ENCODE results near the gene STK32C.

The STK32C gene

GRCh38 chr10:132307823-132308586 is at the start of gene STK32C:
Gene STK32C, minus strand, starts transcription at chr10:132307950. Its CDS starts 117 bp downstream, at chr10:132307833.
- DNase-seq (ENCODE audit: low read depth in 2 of 2) = peak; percentile 66 to 67

- no peak for DNase-seq (ENCODE audit: low read depth in 2 of 2)
These were observed 49.0 kb upstream of the STK32C start for GRCh38 chr10:132356621-132357195.

- no peak for DNase-seq (ENCODE audit: low read depth in 2 of 2)
These were observed 48.0 kb upstream of the STK32C start for GRCh38 chr10:132355754-132356153.

GRCh38 chr10:132355297-132355696 is 47.5 kb upstream of the STK32C start:
- no peak for DNase-seq (ENCODE audit: low read depth in 2 of 2)

- no peak for DNase-seq (ENCODE audit: low read depth in 2 of 2)
These were observed 46.8 kb upstream of the STK32C start for GRCh38 chr10:132354356-132355094.

- DNase-seq (ENCODE audit: low read depth in 2 of 2) = no peak
These were observed 46.0 kb upstream of the STK32C start for GRCh38 chr10:132353456-132354355.

- peak in 1 of 2 experiments; percentile 5 for DNase-seq (ENCODE audit: low read depth in 2 of 2)
These were observed 44.9 kb upstream of the STK32C start for GRCh38 chr10:132352462-132353308.

GRCh38 chr10:132351611-132352010 is 43.9 kb upstream of the STK32C start:
- DNase-seq (ENCODE audit: low read depth in 2 of 2) = no peak

GRCh38 chr10:132350946-132351345 is 43.2 kb upstream of the STK32C start:
- no peak for DNase-seq (ENCODE audit: low read depth in 2 of 2)

GRCh38 chr10:132350391-132350790 is 42.6 kb upstream of the STK32C start:
- DNase-seq (ENCODE audit: low read depth in 2 of 2) = no peak

GRCh38 chr10:132349766-132350165 is 42.0 kb upstream of the STK32C start:
- no peak for DNase-seq (ENCODE audit: low read depth in 2 of 2)

- no peak for DNase-seq (ENCODE audit: low read depth in 2 of 2)
These were observed 40.1 kb upstream of the STK32C start for GRCh38 chr10:132347931-132348267.

- no peak for DNase-seq (ENCODE audit: low read depth in 2 of 2)
These were observed 39.6 kb upstream of the STK32C start for GRCh38 chr10:132347211-132347930.

- no peak for DNase-seq (ENCODE audit: low read depth in 2 of 2)
These were observed 39.1 kb upstream of the STK32C start for GRCh38 chr10:132346806-132347205.

GRCh38 chr10:132345345-132345744 is 37.6 kb upstream of the STK32C start:
- no peak for DNase-seq (ENCODE audit: low read depth in 2 of 2)

GRCh38 chr10:132344386-132344785 is 36.6 kb upstream of the STK32C start:
- DNase-seq (ENCODE audit: low read depth in 2 of 2) = no peak

- no peak for DNase-seq (ENCODE audit: low read depth in 2 of 2)
These were observed 34.8 kb upstream of the STK32C start for GRCh38 chr10:132342553-132342952.

- DNase-seq (ENCODE audit: low read depth in 2 of 2) = no peak
These were observed 34.0 kb upstream of the STK32C start for GRCh38 chr10:132341781-132342180.

- DNase-seq (ENCODE audit: low read depth in 2 of 2) = no peak
These were observed 33.3 kb upstream of the STK32C start for GRCh38 chr10:132341017-132341416.

GRCh38 chr10:132339276-132339675 is 31.5 kb upstream of the STK32C start:
- no peak for DNase-seq (ENCODE audit: low read depth in 2 of 2)
